RWPE2 (cell line): ENCODE results near the gene CHMP4B.
A peak's percentile ranks its signal among the peaks of the same experiment; 100 is the strongest.

Experiments
- ATAC-seq: fragments of 200-7000 bp; cut with Tn5 transposase; 3 replicates; pipeline ENCODE4 v1.9.1; 2021; ENCODE audit warnings: low read depth
- DNase-seq: peaks from one replicate; pipeline ENCODE4 v3.0.0-alpha.2; 2020; ENCODE audit warnings: low spot score
- H3K27ac ChIP-seq: fragments of 450-650 bp; 2 replicates; pipeline ENCODE4 v1.5.1; 2017; ENCODE audit warnings: mild to moderate bottlenecking; ENCODE audit not compliant: poor library complexity, severe bottlenecking
- H3K27me3 ChIP-seq: fragments of 250-450 bp; sonication (Bioruptor Pico); 2 replicates; pipeline ENCODE4 v1.5.1; 2021; ENCODE audit warnings: mild to moderate bottlenecking, moderate library complexity; ENCODE audit not compliant: insufficient read depth, poor library complexity, severe bottlenecking
- H3K36me3 ChIP-seq: fragments of 250-450 bp; sonication (Bioruptor Pico); 2 replicates; pipeline ENCODE4 v1.5.1; 2020; ENCODE audit warnings: low read depth, mild to moderate bottlenecking, moderate library complexity
- H3K4me1 ChIP-seq: fragments of 250-450 bp; sonication (Bioruptor Pico); 2 replicates; pipeline ENCODE4 v1.5.1; 2021; ENCODE audit warnings: mild to moderate bottlenecking, moderate library complexity; ENCODE audit not compliant: insufficient read depth, poor library complexity, severe bottlenecking
- H3K4me3 ChIP-seq: fragments of 250-450 bp; sonication (Bioruptor Pico); 2 replicates; pipeline ENCODE4 v1.5.1; 2021; ENCODE audit warnings: mild to moderate bottlenecking, moderate library complexity; ENCODE audit not compliant: severe bottlenecking
- H3K9me3 ChIP-seq: fragments of 250-450 bp; sonication (Bioruptor Pico); 2 replicates; pipeline ENCODE4 v1.5.1; 2021; ENCODE audit warnings: mild to moderate bottlenecking, moderate library complexity; ENCODE audit not compliant: severe bottlenecking
- CTCF ChIP-seq: fragments of 450-650 bp; IDR thresholded peaks from one replicate; pipeline ENCODE4 v1.5.1; 2017; ENCODE audit warnings: mild to moderate bottlenecking, moderate library complexity; ENCODE audit not compliant: poor library complexity, severe bottlenecking

The CHMP4B gene

GRCh38 chr20:33796907-33797544 lies 14.1 kb upstream of the CHMP4B start:
- Histone ChIP-seq H3K36me3 (no peaks in the 10 kb centered on the region), H3K9me3 (no peaks in the 10 kb centered on the region), H3K27me3 (no peaks in the 10 kb centered on the region), H3K4me1 (peaks cover 8% of the 10 kb centered on the region), H3K27ac (no peak overlapping the region), H3K4me3 (no peak overlapping the region)
- DNase-seq (no peak), ATAC-seq (peak; percentile 26; the same call in 2 of the 3 replicates)
- no peak for TF ChIP-seq CTCF

GRCh38 chr20:33798444-33798843 lies 12.7 kb upstream of the CHMP4B start:
- Histone ChIP-seq H3K4me3 (no peak overlapping the region), H3K36me3 (no peaks in the 10 kb centered on the region), H3K9me3 (no peaks in the 10 kb centered on the region), H3K4me1 (peaks cover 8% of the 10 kb centered on the region), H3K27ac (no peak overlapping the region), H3K27me3 (no peaks in the 10 kb centered on the region)
- DNase-seq (no peak), ATAC-seq (no peak)
- no peak for TF ChIP-seq CTCF

- ATAC-seq (peak; percentile 97), DNase-seq (no peak)
These were observed 7.2 kb upstream of the CHMP4B start for GRCh38 chr20:33803921-33804337.

GRCh38 chr20:33808388-33808787 lies 2.8 kb upstream of the CHMP4B start:
- Histone ChIP-seq H3K27me3 (no peaks in the 10 kb centered on the region), H3K4me1 (peaks cover 18% of the 10 kb centered on the region), H3K4me3 (no peak overlapping the region), H3K36me3 (peaks cover 4% of the 10 kb centered on the region), H3K27ac (no peak overlapping the region), H3K9me3 (no peaks in the 10 kb centered on the region)
- DNase-seq, result no peak
- ATAC-seq, result no peak
- no peak for TF ChIP-seq CTCF

More at GRCh38 chr20:33803921-33804337, 7.2 kb upstream of the CHMP4B start:
- Histone ChIP-seq H3K27me3 (no peaks in the 10 kb centered on the region), H3K4me3 (no peak overlapping the region), H3K9me3 (no peaks in the 10 kb centered on the region), H3K27ac (peak overlapping the region; percentile 28), H3K4me1 (peaks cover 11% of the 10 kb centered on the region), H3K36me3 (no peaks in the 10 kb centered on the region)
- TF ChIP-seq CTCF, result no peak

GRCh38 chr20:33810259-33810658 lies 889 bp upstream of the CHMP4B start:
- no peak for DNase-seq
- no peak for TF ChIP-seq CTCF
- Histone ChIP-seq H3K27me3 (no peaks in the 10 kb centered on the region), H3K27ac (no peak overlapping the region), H3K36me3 (peaks cover 4% of the 10 kb centered on the region), H3K4me1 (peaks cover 7% of the 10 kb centered on the region), H3K4me3 (no peak overlapping the region), H3K9me3 (no peaks in the 10 kb centered on the region)
- no peak for ATAC-seq
